Osteoblast (primary cell): ENCODE data around the gene ITGB2. TPM values are rescaled to one million over a fixed set of nuclear protein-coding genes. Genes with fewer than 3 reads are reported as not detected.

Experiments used
- DNase-seq: peaks from one replicate; pipeline ENCODE4 v3.0.0; 2011; ENCODE audit warnings: low spot score, mixed read lengths; ENCODE audit not compliant: insufficient read length; ENCODE audit errors: missing footprints
- H2AFZ ChIP-seq: 2 replicates; pipeline ENCODE4 v1.6.0; 2011; ENCODE audit warnings: mild to moderate bottlenecking, low read length
- H3K27ac ChIP-seq: 2 replicates; pipeline ENCODE4 v1.5.1; 2011; ENCODE audit warnings: mild to moderate bottlenecking, low read depth, low read length, moderate library complexity
- H3K27me3 ChIP-seq: 2 replicates; pipeline ENCODE4 v1.6.0; 2012; ENCODE audit warnings: mild to moderate bottlenecking, control low read depth, inconsistent platforms, low read length, moderate library complexity; ENCODE audit not compliant: insufficient read depth
- H3K36me3 ChIP-seq: 2 replicates; pipeline ENCODE4 v1.5.1; 2011; ENCODE audit warnings: mild to moderate bottlenecking, low read length, control low read depth, moderate library complexity; ENCODE audit not compliant: insufficient read depth
- H3K4me1 ChIP-seq: 2 replicates; pipeline ENCODE4 v1.5.1; 2011; ENCODE audit warnings: mild to moderate bottlenecking, low read length, control low read depth, moderate library complexity; ENCODE audit not compliant: insufficient read depth
- H3K4me2 ChIP-seq: 2 replicates; pipeline ENCODE4 v1.6.0; 2011; ENCODE audit warnings: mild to moderate bottlenecking, low read length; ENCODE audit not compliant: insufficient read depth
- H3K4me3 ChIP-seq: fragments of 200-600 bp; sonication (generic); 3 replicates; pipeline ENCODE4 v1.5.1; 2012; ENCODE audit warnings: mild to moderate bottlenecking, low read length, inconsistent platforms; ENCODE audit not compliant: insufficient read depth
- H3K79me2 ChIP-seq: 2 replicates; pipeline ENCODE4 v1.6.0; 2012; ENCODE audit warnings: mild to moderate bottlenecking, low read length, control low read depth, inconsistent platforms; ENCODE audit not compliant: insufficient read depth
- H3K9me3 ChIP-seq: 2 replicates; pipeline ENCODE4 v1.5.1; 2011; ENCODE audit warnings: low read depth, low read length, control low read depth
- H4K20me1 ChIP-seq: 2 replicates; pipeline ENCODE4 v1.6.0; 2012; ENCODE audit warnings: mild to moderate bottlenecking, low read length, control low read depth; ENCODE audit not compliant: insufficient read depth
- CTCF ChIP-seq: IDR thresholded peaks from 2 replicates; pipeline ENCODE4 v1.5.1; 2011; ENCODE audit warnings: mild to moderate bottlenecking, low read depth, low read length, moderate library complexity; ENCODE audit errors: extremely low read depth
- total RNA-seq: library from RNA; depleted of rRNA; stranded (reverse); fragments of >200 nt; gene quantifications from 2 replicates; pipeline ENCODE4 v1.2.3, GENCODE V29; 2012

ITGB2 gene
- total RNA-seq, 1 donor = 15.2 TPM

GRCh38 chr21:44891631-44892031, 29.1 kb downstream of the ITGB2 start:
- no peak for TF ChIP-seq CTCF
- Histone ChIP-seq H4K20me1 (no peaks in the 10 kb centered on the region), H3K9me3 (no peaks in the 10 kb centered on the region), H3K36me3 (no peaks in the 10 kb centered on the region), H3K27me3 (peaks cover 7% of the 10 kb centered on the region), H3K4me1 (no peaks in the 10 kb centered on the region), H2AFZ (no peak overlapping the region), H3K79me2 (no peaks in the 10 kb centered on the region), H3K4me2 (no peak overlapping the region), H3K4me3 (no peak overlapping the region), H3K27ac (no peak overlapping the region)
- no peak for DNase-seq

GRCh38 chr21:44890961-44891541, 29.6 kb downstream of the ITGB2 start:
- no peak overlapping the region for H3K27ac ChIP-seq
- H3K4me3 ChIP-seq = no peak overlapping the region
- no peaks in the 10 kb centered on the region for H3K36me3 ChIP-seq
- TF ChIP-seq CTCF = no peak
- no peaks in the 10 kb centered on the region for H4K20me1 ChIP-seq
- H3K9me3 ChIP-seq = no peaks in the 10 kb centered on the region
- no peaks in the 10 kb centered on the region for H3K4me1 ChIP-seq
- no peak overlapping the region for H3K4me2 ChIP-seq
- peaks cover 7% of the 10 kb centered on the region for H3K27me3 ChIP-seq
- no peaks in the 10 kb centered on the region for H3K79me2 ChIP-seq
- DNase-seq = no peak
- no peak overlapping the region for H2AFZ ChIP-seq

- Histone ChIP-seq H3K4me3 (no peak overlapping the region), H3K4me2 (no peak overlapping the region), H3K79me2 (no peaks in the 10 kb centered on the region), H3K27ac (no peak overlapping the region), H3K27me3 (peaks cover 7% of the 10 kb centered on the region), H3K36me3 (no peaks in the 10 kb centered on the region), H3K9me3 (no peaks in the 10 kb centered on the region), H3K4me1 (no peaks in the 10 kb centered on the region), H2AFZ (no peak overlapping the region), H4K20me1 (no peaks in the 10 kb centered on the region)
- no peak for TF ChIP-seq CTCF
- no peak for DNase-seq
Observed at GRCh38 chr21:44890338-44890931, 30.3 kb downstream of the ITGB2 start.

- Histone ChIP-seq H3K36me3 (no peaks in the 10 kb centered on the region), H2AFZ (no peak overlapping the region), H3K9me3 (no peaks in the 10 kb centered on the region), H3K4me2 (no peak overlapping the region), H3K27me3 (peaks cover 7% of the 10 kb centered on the region), H3K4me1 (no peaks in the 10 kb centered on the region), H3K27ac (no peak overlapping the region), H3K4me3 (no peak overlapping the region), H4K20me1 (no peaks in the 10 kb centered on the region), H3K79me2 (no peaks in the 10 kb centered on the region)
- TF ChIP-seq CTCF = no peak
- no peak for DNase-seq
Observed at GRCh38 chr21:44889625-44890337, 30.9 kb downstream of the ITGB2 start.
